ENCODE data around the gene QSOX2.

- no peak for TF ChIP-seq SETDB1 (IDR thresholded peaks at IDR 0.05; ENCODE audit: insufficient read length, low read length)
- TF ChIP-seq CTCF (tag by site-specific recombination; IDR thresholded peaks at IDR 0.05): no peak
- no peak for TF ChIP-seq ZNF274 (IDR thresholded peaks at IDR 0.05; ENCODE audit: low read length)
- no peak for TF ChIP-seq ZNF274 (tag by site-specific recombination; IDR thresholded peaks at IDR 0.05; ENCODE audit: borderline replicate concordance)
- TF ChIP-seq, protein P1, sequence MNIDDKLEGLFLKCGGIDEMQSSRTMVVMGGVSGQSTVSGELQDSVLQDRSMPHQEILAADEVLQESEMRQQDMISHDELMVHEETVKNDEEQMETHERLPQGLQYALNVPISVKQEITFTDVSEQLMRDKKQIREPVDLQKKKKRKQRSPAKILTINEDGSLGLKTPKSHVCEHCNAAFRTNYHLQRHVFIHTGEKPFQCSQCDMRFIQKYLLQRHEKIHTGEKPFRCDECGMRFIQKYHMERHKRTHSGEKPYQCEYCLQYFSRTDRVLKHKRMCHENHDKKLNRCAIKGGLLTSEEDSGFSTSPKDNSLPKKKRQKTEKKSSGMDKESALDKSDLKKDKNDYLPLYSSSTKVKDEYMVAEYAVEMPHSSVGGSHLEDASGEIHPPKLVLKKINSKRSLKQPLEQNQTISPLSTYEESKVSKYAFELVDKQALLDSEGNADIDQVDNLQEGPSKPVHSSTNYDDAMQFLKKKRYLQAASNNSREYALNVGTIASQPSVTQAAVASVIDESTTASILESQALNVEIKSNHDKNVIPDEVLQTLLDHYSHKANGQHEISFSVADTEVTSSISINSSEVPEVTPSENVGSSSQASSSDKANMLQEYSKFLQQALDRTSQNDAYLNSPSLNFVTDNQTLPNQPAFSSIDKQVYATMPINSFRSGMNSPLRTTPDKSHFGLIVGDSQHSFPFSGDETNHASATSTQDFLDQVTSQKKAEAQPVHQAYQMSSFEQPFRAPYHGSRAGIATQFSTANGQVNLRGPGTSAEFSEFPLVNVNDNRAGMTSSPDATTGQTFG (tag by site-specific recombination; IDR thresholded peaks at IDR 0.05; ENCODE audit: borderline replicate concordance): no peak
- no peak for TF ChIP-seq ZSCAN4 (tag by site-specific recombination; IDR thresholded peaks at IDR 0.05)
- no peak for TF ChIP-seq ZBTB21 (tag by site-specific recombination; IDR thresholded peaks at IDR 0.05)
- TF ChIP-seq BCL11A (tag by site-specific recombination; IDR thresholded peaks at IDR 0.05; ENCODE audit: low read depth): no peak
- TF ChIP-seq ZNF670 (tag by site-specific recombination; IDR thresholded peaks at IDR 0.05; ENCODE audit: low read depth): no peak
- no peak for TF ChIP-seq ZNF514 (tag by site-specific recombination; IDR thresholded peaks at IDR 0.05)
- TF ChIP-seq, protein P2, sequence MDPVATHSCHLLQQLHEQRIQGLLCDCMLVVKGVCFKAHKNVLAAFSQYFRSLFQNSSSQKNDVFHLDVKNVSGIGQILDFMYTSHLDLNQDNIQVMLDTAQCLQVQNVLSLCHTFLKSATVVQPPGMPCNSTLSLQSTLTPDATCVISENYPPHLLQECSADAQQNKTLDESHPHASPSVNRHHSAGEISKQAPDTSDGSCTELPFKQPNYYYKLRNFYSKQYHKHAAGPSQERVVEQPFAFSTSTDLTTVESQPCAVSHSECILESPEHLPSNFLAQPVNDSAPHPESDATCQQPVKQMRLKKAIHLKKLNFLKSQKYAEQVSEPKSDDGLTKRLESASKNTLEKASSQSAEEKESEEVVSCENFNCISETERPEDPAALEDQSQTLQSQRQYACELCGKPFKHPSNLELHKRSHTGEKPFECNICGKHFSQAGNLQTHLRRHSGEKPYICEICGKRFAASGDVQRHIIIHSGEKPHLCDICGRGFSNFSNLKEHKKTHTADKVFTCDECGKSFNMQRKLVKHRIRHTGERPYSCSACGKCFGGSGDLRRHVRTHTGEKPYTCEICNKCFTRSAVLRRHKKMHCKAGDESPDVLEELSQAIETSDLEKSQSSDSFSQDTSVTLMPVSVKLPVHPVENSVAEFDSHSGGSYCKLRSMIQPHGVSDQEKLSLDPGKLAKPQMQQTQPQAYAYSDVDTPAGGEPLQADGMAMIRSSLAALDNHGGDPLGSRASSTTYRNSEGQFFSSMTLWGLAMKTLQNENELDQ (tag by site-specific recombination; IDR thresholded peaks at IDR 0.05; ENCODE audit: low read depth): no peak
- TF ChIP-seq KLF16 (tag by site-specific recombination; IDR thresholded peaks at IDR 0.05): no peak
- TF ChIP-seq ZNF433 (tag by site-specific recombination; IDR thresholded peaks at IDR 0.05; ENCODE audit: low read depth): no peak
These were observed 18.8 kb downstream of the QSOX2 start for GRCh38 chr9:136226680-136227407.

Data from HEK293 (cell line).